ENCODE results near the gene FBLN2. TPM values are rescaled to one million over a fixed set of nuclear protein-coding genes. Genes with fewer than 3 reads are reported as not detected.

Gene FBLN2
- total and polyA plus RNA-seq, 2 of the 4 experiments (the other 2 are of a cell fraction), result 11.8 to 60.8 TPM

GRCh38 chr3:13561376-13561775 is 12.5 kb downstream of the FBLN2 start:
- Histone ChIP-seq H3K4me2 (ENCODE audit: low read depth, low read length) (no peak overlapping the region), H4K20me1 (ENCODE audit: insufficient read depth, low read length) (no peaks in the 10 kb centered on the region), H4K8ac (ENCODE audit: low read depth in 2 of 2, low read length in 2 of 2) (no peak overlapping the region), H3K9me1 (ENCODE audit: insufficient read depth, low read length) (no peaks in the 10 kb centered on the region), H4K91ac (ENCODE audit: insufficient read depth, low read depth, low read length) (no peak overlapping the region), H3K18ac (ENCODE audit: low read depth, low read length) (no peak overlapping the region), H3K56ac (ENCODE audit: extremely low read depth, insufficient read depth, low read length) (no peak overlapping the region), H2BK5ac (ENCODE audit: low read depth, low read length, poor library complexity, severe bottlenecking) (no peak overlapping the region), H3K14ac (replicated peaks; ENCODE audit: low read depth, low read length) (no peak overlapping the region), H3K4me3 (ENCODE audit: insufficient read depth, low read depth, low read length) (no peak overlapping the region), H3K27me3 (ENCODE audit: control insufficient read depth, insufficient read depth, low read length) (peaks cover 2% of the 10 kb centered on the region; the same call in 1 of the 2 replicates), H4K5ac (ENCODE audit: low read depth, low read length) (no peak overlapping the region), H3K27ac (ENCODE audit: insufficient read depth, low read length) (no peak overlapping the region), H3K9me3 (ENCODE audit: control insufficient read depth, insufficient read depth, low read length) (no peaks in the 10 kb centered on the region), H3K36me3 (ENCODE audit: control insufficient read depth, insufficient read depth, low read length) (no peaks in the 10 kb centered on the region), H2BK120ac (ENCODE audit: low read depth, low read length) (no peak overlapping the region), H3K4ac (ENCODE audit: low read depth, low read length) (no peak overlapping the region), H3K23ac (ENCODE audit: low read depth, low read length) (no peak overlapping the region), H2AK5ac (ENCODE audit: low read depth, low read length) (no peak overlapping the region), H2AFZ (replicated peaks; ENCODE audit: low read length, poor library complexity) (no peak overlapping the region), H3K4me1 (ENCODE audit: control insufficient read depth, insufficient read depth, low read length) (no peaks in the 10 kb centered on the region), H2BK15ac (ENCODE audit: low read depth, low read length) (no peak overlapping the region), H2BK20ac (ENCODE audit: low read depth, low read length) (no peak overlapping the region), H2AK9ac (replicated peaks; ENCODE audit: low read depth, low read length, poor library complexity) (no peak overlapping the region), H3K9ac (ENCODE audit: low read depth, low read length) (no peak overlapping the region), H3K79me1 (ENCODE audit: low read depth in 1 of 2, low read length in 2 of 2) (no peaks in the 10 kb centered on the region)
- intact Hi-C loops (cut with micrococcal nuclease) (no loop called here), in situ Hi-C loops (cut with MboI; ENCODE audit: low sequenced_read_pairs) (no loop called here), dilution Hi-C loops (cut with HindIII; ENCODE audit: low sequenced_read_pairs, unreplicated experiment) (no loop called here)
- TF ChIP-seq RAD21 (IDR thresholded peaks at IDR 0.05; ENCODE audit: low read length) (no peak), CHD1 (IDR thresholded peaks at IDR 0.05; ENCODE audit: low read depth, low read length) (no peak), SMC3 (IDR thresholded peaks at IDR 0.05; ENCODE audit: low read depth, low read length) (no peak), ELK1 (IDR thresholded peaks at IDR 0.05; ENCODE audit: borderline replicate concordance, low read depth, low read length) (no peak), NFE2L2 (IDR thresholded peaks at IDR 0.05; ENCODE audit: low read depth, low read length) (no peak), CEBPB (IDR thresholded peaks at IDR 0.05; ENCODE audit: low read depth, low read length) (no peak), BHLHE40 (IDR thresholded peaks at IDR 0.05; ENCODE audit: low read depth, low read length) (no peak), MAFK (IDR thresholded peaks at IDR 0.05; ENCODE audit: low read depth, low read length) (no peak), FOS (IDR thresholded peaks at IDR 0.05; ENCODE audit: low read depth, low read length) (no peak), MAZ (IDR thresholded peaks at IDR 0.05; ENCODE audit: borderline replicate concordance, low read depth, low read length) (no peak)
- ATAC-seq (ENCODE audit: low read depth) (no peak), DNase-seq (no peak)
- CTCF ChIA-PET, result no interaction called here
- no TSS peak for BruUV-seq (replicated peaks)
- POLR2A ChIA-PET (ENCODE audit: unreplicated experiment), result no interaction called here
- WGBS, 2 experiments (ENCODE audit: extremely low coverage in 2 of 2, insufficient read length in 1 of 2), result 71% methylated on average over 7 of the region's 9 CpGs; no CpG with 5 or more reads in 1 of the 2 experiments

Measured in IMR-90 (cell line).